Body of pancreas (tissue), 4 donors: ENCODE measurements around the gene HLA-B.

ENCODE experiments used
- POLR2A ChIP-seq, 3 donors: fragments of 450-650 bp; IDR thresholded peaks; one replicate each; pipeline ENCODE4 v1.6.1; 2016; ENCODE audit warnings: antibody characterized with exemption in 3 of 3, mild to moderate bottlenecking in 2 of 3
- TF ChIP-seq, protein P1 (sequence below), 7 experiments: fragments of 450-650 bp in 4 of 7; fragments of 200-600 bp in 3 of 7; sonication (generic) in 3 of 7; IDR thresholded peaks; one replicate each; pipeline ENCODE4 v1.5.1; 2016 to 2019; ENCODE audit warnings: antibody characterized with exemption in 7 of 7

DNA sequence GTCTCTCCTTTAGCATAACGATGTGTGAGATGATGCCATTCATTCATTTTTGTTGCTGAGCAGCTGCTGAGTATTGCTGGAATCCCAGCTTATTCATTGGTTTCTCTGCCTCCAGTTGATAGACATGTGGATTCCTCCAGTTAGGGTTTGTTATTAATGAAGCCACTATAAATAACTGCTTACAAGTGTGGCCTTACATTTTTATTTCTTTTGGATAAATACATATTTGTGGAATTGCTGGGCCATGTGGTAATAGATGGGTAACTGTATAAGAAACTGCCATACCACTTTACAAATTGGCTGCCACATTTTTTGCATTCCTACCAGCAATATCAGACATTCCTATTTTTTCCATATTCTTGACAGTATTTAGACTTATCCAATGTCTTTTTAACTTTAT, 2.6 kb upstream of the HLA-B start:
- no peak for TF ChIP-seq POLR2A (IDR thresholded peaks at IDR 0.05)
- TF ChIP-seq, protein P1, sequence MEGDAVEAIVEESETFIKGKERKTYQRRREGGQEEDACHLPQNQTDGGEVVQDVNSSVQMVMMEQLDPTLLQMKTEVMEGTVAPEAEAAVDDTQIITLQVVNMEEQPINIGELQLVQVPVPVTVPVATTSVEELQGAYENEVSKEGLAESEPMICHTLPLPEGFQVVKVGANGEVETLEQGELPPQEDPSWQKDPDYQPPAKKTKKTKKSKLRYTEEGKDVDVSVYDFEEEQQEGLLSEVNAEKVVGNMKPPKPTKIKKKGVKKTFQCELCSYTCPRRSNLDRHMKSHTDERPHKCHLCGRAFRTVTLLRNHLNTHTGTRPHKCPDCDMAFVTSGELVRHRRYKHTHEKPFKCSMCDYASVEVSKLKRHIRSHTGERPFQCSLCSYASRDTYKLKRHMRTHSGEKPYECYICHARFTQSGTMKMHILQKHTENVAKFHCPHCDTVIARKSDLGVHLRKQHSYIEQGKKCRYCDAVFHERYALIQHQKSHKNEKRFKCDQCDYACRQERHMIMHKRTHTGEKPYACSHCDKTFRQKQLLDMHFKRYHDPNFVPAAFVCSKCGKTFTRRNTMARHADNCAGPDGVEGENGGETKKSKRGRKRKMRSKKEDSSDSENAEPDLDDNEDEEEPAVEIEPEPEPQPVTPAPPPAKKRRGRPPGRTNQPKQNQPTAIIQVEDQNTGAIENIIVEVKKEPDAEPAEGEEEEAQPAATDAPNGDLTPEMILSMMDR (IDR thresholded peaks at IDR 0.05): no peak
